Spleen (tissue), 11 donors: ENCODE results near the gene JPH4. TPM values are rescaled to one million over a fixed set of nuclear protein-coding genes. Genes with fewer than 3 reads are reported as not detected.

Experiments
- DNase-seq: peaks from one replicate; pipeline ENCODE4 v3.0.0-alpha.2; 2020
- H3K27ac ChIP-seq, 8 donors: fragments of 200-600 bp; sonication (generic) in 7 of 8; 1 replicate in 4 of 8; 2 replicates in 4 of 8; pipeline versions ENCODE4 v1.5.0 to v1.8.0; 2016 to 2021; ENCODE audit warnings: inconsistent platforms in 4 of 8, mild to moderate bottlenecking in 4 of 8, moderate library complexity in 1 of 8
- H3K27me3 ChIP-seq, 7 donors: fragments of 200-600 bp; sonication (generic) in 6 of 7; replicated peaks in 1 of 7; 1 replicate in 4 of 7; 2 replicates in 3 of 7; pipeline versions ENCODE4 v1.5.0 to v1.8.0; 2016 to 2021; ENCODE audit warnings: inconsistent platforms in 3 of 7, mild to moderate bottlenecking in 1 of 7
- H3K36me3 ChIP-seq, 6 donors: fragments of 200-600 bp; sonication (generic) in 5 of 6; 1 replicate in 4 of 6; 2 replicates in 2 of 6; pipeline versions ENCODE4 v1.5.0 to v1.8.0; 2016 to 2021; ENCODE audit warnings: inconsistent platforms in 2 of 6
- H3K4me1 ChIP-seq, 6 donors: fragments of 200-600 bp; sonication (generic) in 5 of 6; 1 replicate in 3 of 6; 2 replicates in 3 of 6; pipeline versions ENCODE4 v1.5.0 to v1.8.0; 2016 to 2021; ENCODE audit warnings: inconsistent platforms in 3 of 6
- H3K4me3 ChIP-seq, 8 donors: fragments of 200-600 bp; sonication (generic) in 7 of 8; 1 replicate in 4 of 8; 2 replicates in 4 of 8; pipeline versions ENCODE4 v1.5.0 to v1.8.0; 2016 to 2021; ENCODE audit warnings: inconsistent platforms in 4 of 8, mild to moderate bottlenecking in 4 of 8, moderate library complexity in 2 of 8
- H3K9me3 ChIP-seq, 8 donors: fragments of 200-600 bp; sonication (generic) in 7 of 8; 1 replicate in 4 of 8; 2 replicates in 4 of 8; pipeline versions ENCODE4 v1.5.0 to v1.8.0; 2016 to 2021; ENCODE audit warnings: inconsistent platforms in 4 of 8
- POLR2A ChIP-seq, 3 donors: fragments of 450-650 bp; IDR thresholded peaks; one replicate each; pipeline ENCODE4 v1.5.1; 2017; ENCODE audit warnings: antibody characterized with exemption in 3 of 3, mild to moderate bottlenecking in 1 of 3
- POLR2AphosphoS5 ChIP-seq, 3 donors: sonication (generic); formaldehyde crosslinking; IDR thresholded peaks; one replicate each; pipeline ENCODE4 v1.5.1; 2017; ENCODE audit warnings: antibody characterized with exemption in 3 of 3
- WGBS, 5 donors: extraction: QIAGEN DNeasy Blood & Tissue Kit in 3 of 5; methylation state at CpG; one replicate each; pipeline versions ENCODE4 v1.1.5 to v1.1.7; 2013 to 2018; 5-methylcytosine and 5-hydroxymethylcytosine counted together
- intact Hi-C: fragments of 100-400 bp; cut with DNase I; formaldehyde crosslinking; loops from one replicate; pipeline ENCODE4 v1.15.0; 2023; ENCODE audit warnings: low total_unique reads
- polyA plus RNA-seq, 3 donors: library from polyadenylated mRNA; stranded (reverse); fragments of 200-250 nt; gene quantifications; one replicate each; pipeline ENCODE4 v1.2.1, GENCODE V29; 2013
- total RNA-seq, 7 donors: library from RNA; depleted of rRNA in 3 of 7; stranded (reverse); fragments of >200 nt in 3 of 7; fragmentation: NEBNext Ultra II Directional in 4 of 7; extraction: Animal tissue kit (Norgen Biotek cat#: 25700) in 4 of 7; gene quantifications; one replicate each; pipeline versions ENCODE4 v1.1.0 to v1.2.1, GENCODE V29; 2016 to 2021
- TF ChIP-seq, protein P1 (sequence below), 11 experiments: fragments of 200-600 bp in 7 of 11; fragments of 450-650 bp in 4 of 11; sonication (generic) in 4 of 11; IDR thresholded peaks in 8 of 11; conservative IDR thresholded peaks in 3 of 11; 1 replicate in 7 of 11; 2 replicates in 4 of 11; pipeline versions ENCODE4 v1.4.0 to v1.8.0; 2016 to 2021; ENCODE audit warnings: antibody characterized with exemption in 11 of 11, inconsistent platforms in 4 of 11, mild to moderate bottlenecking in 1 of 11
- donor health status: healthy with polysubstance abuse.
- donor health status: DM: no; HTN: no; CAD: no; lungs with moderate emphysema.
- donor health status: DM: no; HTN: no; CAD: no.
- donor health status: Bipolar disorder and iron deficiency.
- donor health status: healthy.
- donor health status: DM: no; HTN: no; CAD: no.
- donor health status: DM: yes; HTN: yes; CAD: no.

Gene JPH4
- total and polyA plus RNA-seq, 10 donors = 0.70 to 17.3 (median 3.8) TPM

DNA sequence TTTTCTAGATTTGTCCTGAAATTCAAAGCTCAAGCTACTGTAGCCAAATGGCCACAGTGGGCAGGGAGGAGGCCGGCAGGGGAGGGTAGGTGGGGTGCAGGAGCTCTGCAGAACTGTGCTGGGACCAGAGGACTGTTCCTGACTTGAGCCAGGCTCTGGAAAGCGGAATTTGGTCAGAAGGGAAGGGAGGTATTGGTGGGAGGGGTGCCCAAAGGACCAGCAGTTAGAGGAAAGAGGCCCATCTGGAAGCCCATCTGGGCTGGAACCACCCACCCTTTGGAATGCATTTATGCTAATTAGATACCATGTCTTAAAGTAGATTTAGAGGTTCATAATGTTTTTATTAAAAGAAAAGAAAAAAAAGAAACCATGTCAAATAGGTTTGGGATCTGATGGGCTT lies 24.5 kb upstream of the JPH4 start:
- TF ChIP-seq, protein P1, sequence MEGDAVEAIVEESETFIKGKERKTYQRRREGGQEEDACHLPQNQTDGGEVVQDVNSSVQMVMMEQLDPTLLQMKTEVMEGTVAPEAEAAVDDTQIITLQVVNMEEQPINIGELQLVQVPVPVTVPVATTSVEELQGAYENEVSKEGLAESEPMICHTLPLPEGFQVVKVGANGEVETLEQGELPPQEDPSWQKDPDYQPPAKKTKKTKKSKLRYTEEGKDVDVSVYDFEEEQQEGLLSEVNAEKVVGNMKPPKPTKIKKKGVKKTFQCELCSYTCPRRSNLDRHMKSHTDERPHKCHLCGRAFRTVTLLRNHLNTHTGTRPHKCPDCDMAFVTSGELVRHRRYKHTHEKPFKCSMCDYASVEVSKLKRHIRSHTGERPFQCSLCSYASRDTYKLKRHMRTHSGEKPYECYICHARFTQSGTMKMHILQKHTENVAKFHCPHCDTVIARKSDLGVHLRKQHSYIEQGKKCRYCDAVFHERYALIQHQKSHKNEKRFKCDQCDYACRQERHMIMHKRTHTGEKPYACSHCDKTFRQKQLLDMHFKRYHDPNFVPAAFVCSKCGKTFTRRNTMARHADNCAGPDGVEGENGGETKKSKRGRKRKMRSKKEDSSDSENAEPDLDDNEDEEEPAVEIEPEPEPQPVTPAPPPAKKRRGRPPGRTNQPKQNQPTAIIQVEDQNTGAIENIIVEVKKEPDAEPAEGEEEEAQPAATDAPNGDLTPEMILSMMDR (IDR thresholded peaks at IDR 0.05 in 8 of 11, conservative IDR thresholded peaks at IDR 0.05 in 3 of 11) = no peak
- no peak for TF ChIP-seq POLR2AphosphoS5 (IDR thresholded peaks at IDR 0.05)
- TF ChIP-seq POLR2A (IDR thresholded peaks at IDR 0.05) = no peak
- Histone ChIP-seq H3K4me3 (no peak overlapping the region), H3K36me3 (no peaks in the 10 kb centered on the region), H3K27me3 (no peaks in the 10 kb centered on the region), H3K9me3 (peaks cover 0 to 12% (median 8%) of the 10 kb centered on the region in 8 donors), H3K27ac (no peak overlapping the region), H3K4me1 (no peaks in the 10 kb centered on the region)
- intact Hi-C loops = no loop called here
- no peak for DNase-seq
- WGBS, 5 donors = 72 to 90% (median 82%) methylated on average over 2 of the region's 2 CpGs

DNA sequence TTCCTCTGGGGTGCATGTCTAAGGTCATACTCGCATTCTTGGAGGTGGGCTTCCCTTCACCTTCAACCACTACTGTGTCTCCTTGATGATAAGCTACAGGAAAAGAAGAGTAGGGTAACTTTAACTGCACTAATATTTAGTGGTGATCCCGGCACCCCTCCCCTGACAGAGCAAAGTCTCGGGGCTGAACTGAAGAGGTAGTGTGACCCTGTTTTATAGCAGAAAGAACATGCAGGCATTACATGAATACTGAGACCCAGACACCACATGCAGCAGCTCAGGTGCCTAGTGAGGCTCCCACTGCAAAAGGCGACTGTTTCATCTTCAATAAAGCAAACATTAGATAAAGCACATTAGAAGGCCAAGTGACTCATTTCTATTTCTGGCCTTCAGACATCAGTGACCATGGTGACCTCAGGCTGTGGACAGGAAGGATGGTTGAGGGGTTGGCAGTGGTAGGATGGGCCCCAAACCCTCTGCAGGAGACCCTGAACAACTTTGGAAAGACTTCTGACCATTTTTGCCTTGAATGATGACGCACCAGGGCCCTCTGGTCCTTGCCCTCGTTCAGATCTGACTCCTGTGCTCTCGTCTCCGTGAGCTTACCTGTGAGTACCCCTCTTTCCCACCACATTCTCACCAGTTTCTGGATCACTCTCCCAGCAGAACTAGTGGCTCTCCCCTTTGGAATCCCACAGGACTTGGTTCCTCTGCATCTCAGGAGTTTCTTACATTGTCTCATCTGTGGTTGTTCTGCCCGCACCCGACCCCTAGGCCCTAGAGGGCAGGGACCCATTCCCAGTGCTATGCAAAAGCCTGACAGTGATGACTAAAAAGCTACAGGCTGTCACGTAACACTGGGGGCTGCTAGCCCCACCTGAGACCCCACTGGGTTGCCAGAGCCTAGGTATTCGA lies 23.8 kb upstream of the JPH4 start:
- TF ChIP-seq POLR2A (IDR thresholded peaks at IDR 0.05) = no peak
- TF ChIP-seq, protein P1 (IDR thresholded peaks at IDR 0.05 in 8 of 11, conservative IDR thresholded peaks at IDR 0.05 in 3 of 11) = no peak
- TF ChIP-seq POLR2AphosphoS5 (IDR thresholded peaks at IDR 0.05) = no peak
- H3K4me3 ChIP-seq = no peak overlapping the region
- intact Hi-C loops = no loop called here
- no peak overlapping the region for H3K27ac ChIP-seq
- no peak for DNase-seq
- H3K9me3 ChIP-seq = peaks cover 0 to 12% (median 8%) of the 10 kb centered on the region in 8 donors
- no peaks in the 10 kb centered on the region for H3K27me3 ChIP-seq
- no peaks in the 10 kb centered on the region for H3K36me3 ChIP-seq
- no peaks in the 10 kb centered on the region for H3K4me1 ChIP-seq
- 83 to 92% (median 87%) methylated on average over 12 of the region's 12 CpGs for WGBS, 5 donors

GRCh38 chr14:23601845-23602180 lies 23.2 kb upstream of the JPH4 start:
- TF ChIP-seq POLR2AphosphoS5 (IDR thresholded peaks at IDR 0.05) (no peak), POLR2A (IDR thresholded peaks at IDR 0.05) (no peak)
- TF ChIP-seq, protein P1 (IDR thresholded peaks at IDR 0.05 in 8 of 11, conservative IDR thresholded peaks at IDR 0.05 in 3 of 11) = no peak
- Histone ChIP-seq H3K27ac (no peak overlapping the region), H3K36me3 (no peaks in the 10 kb centered on the region), H3K4me3 (no peak overlapping the region), H3K4me1 (no peaks in the 10 kb centered on the region), H3K27me3 (no peaks in the 10 kb centered on the region), H3K9me3 (peaks cover 0 to 12% (median 8%) of the 10 kb centered on the region in 8 donors)
- 54 to 73% (median 60%) methylated on average over 1 of the region's 1 CpG for WGBS, 5 donors
- DNase-seq = no peak
- intact Hi-C loops = no loop called here

- Histone ChIP-seq H3K9me3 (peaks cover 0 to 12% (median 8%) of the 10 kb centered on the region in 8 donors), H3K27me3 (no peaks in the 10 kb centered on the region), H3K36me3 (no peaks in the 10 kb centered on the region), H3K27ac (no peak overlapping the region), H3K4me1 (no peaks in the 10 kb centered on the region), H3K4me3 (no peak overlapping the region)
- no peak for DNase-seq
- intact Hi-C loops = no loop called here
- no peak for TF ChIP-seq POLR2AphosphoS5 (IDR thresholded peaks at IDR 0.05)
- TF ChIP-seq, protein P1 (IDR thresholded peaks at IDR 0.05 in 8 of 11, conservative IDR thresholded peaks at IDR 0.05 in 3 of 11) = no peak
- TF ChIP-seq POLR2A (IDR thresholded peaks at IDR 0.05) = no peak
Measured at GRCh38 chr14:23601424-23601823, 22.8 kb upstream of the JPH4 start.
